Stimulated activated CD8-positive, alpha-beta memory T cell treated with anti-CD3 and anti-CD28 coated beads, Interleukin-12 subunit alpha, Interleukin-12 subunit beta, amount 100 ng/mL, for 1 hour (primary cell): ENCODE results near the gene PHACTR1.

Experiments
- DNase-seq: peaks from one replicate; pipeline ENCODE4 v3.0.0-alpha.2; 2020; ENCODE audit warnings: low read depth

Gene PHACTR1

DNA sequence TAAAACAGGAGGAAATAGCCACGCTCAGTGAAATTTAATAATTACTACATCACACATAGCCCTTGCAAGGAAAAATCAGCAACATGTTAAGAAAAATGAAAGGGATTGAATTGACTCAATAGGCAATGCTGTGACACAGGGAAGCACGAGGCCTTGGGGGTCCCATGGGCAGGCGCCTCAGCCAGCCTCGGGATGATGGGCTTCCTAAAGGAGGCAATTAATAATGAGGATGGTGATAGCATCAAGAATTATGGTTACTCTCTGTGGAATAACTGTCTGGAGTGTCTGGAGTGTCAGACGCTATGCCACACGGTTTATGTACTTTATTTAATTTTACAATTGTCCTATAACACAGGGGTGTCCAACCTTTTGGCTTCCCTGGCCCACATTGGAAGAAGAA, 481.6 kb downstream of the PHACTR1 start:
- no peak for DNase-seq

DNA sequence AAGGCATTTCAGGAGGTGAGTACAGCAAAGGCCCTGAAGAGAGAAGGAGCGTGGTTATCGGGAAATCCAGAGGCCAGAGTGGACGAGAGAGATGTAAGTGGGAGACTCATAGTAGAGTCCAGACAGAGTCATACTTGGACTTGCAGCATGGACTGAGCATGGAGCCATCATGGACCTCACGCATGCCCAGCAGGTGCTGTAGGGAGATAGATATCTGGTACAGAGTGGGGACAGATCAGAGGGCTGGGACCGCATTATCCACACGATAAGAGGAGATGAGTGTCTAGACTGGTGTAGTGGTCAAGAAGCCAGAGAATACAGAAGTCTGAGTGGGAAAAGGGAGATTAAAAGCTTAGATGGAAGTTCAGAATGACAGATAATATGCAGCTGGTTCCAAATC, 484.8 kb downstream of the PHACTR1 start:
- DNase-seq, result no peak

DNA sequence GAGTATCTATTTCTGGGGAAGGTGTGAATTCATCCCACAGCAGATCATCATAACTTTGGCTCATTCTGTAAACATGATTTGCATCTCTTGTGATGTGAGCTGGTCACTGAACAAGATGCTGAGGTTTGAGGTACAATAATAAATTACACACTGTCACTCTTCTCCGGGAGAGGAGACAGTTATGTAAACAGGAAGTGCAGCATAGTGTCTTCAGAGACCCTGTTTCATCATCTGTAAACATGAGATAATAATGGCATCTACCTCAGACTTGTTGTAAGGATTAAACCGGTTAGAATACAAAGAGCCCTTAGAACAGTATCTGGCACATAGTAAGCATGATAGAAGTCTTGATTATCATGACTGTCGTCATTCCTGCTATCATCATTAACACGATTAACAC, 486.6 kb downstream of the PHACTR1 start:
- no peak for DNase-seq

DNA sequence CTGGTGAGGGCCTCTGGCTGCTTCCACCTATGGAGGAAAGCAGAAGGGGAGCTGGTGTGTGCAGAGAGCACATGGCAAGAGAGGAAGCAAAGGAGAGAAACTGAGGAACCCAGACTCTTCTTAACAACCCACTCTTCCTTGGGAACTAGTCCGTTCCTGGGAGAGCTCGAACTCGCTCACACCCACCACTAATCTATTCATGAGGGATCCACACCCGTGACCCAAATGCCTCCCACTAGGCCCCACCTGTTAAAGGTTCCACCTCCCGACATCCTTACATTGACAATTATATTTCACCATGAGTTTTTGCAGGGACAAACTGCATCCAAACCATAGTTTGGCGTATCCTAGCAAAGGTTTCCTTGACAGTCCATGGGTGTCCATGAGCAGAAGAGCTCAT, 488.5 kb downstream of the PHACTR1 start:
- DNase-seq, result no peak

DNA sequence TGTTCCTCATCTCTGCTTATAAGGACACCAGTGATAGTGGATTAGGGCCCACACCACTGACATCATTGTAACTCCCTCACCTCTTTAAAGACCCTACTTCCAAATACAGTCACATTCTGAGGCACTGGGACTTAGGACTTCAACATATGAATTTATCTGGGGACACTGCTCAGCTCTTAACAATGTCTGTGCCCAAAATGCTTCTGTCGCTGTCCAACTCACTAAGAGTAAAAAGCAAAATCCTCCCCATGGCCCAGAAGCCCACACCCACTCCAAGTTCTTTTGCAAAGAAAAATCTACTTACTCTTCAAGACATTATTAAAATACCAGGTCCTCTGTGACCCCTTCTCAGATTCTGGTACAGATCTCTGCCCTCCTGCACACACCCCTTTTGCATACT, 495.5 kb downstream of the PHACTR1 start:
- DNase-seq, result no peak

DNA sequence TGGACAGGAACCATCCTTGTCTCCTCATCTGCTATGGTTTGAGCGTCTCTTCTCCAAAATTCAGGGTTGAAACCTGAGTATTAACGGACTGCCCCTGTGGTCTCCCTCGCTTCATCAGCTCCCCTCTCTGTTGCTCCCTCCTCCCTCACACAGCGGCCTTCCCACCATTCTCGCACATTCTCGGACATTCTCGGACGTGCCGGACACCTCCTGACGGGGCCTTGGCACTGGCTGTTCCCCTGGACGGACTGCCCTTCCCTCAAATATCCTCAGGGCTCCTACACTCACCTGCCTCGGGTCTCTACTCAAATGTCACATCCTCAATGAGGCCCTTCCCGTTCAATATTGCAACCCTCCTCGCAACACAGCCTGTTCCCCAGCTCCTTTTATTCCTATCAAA, 496.0 kb downstream of the PHACTR1 start:
- DNase-seq, result no peak

DNA sequence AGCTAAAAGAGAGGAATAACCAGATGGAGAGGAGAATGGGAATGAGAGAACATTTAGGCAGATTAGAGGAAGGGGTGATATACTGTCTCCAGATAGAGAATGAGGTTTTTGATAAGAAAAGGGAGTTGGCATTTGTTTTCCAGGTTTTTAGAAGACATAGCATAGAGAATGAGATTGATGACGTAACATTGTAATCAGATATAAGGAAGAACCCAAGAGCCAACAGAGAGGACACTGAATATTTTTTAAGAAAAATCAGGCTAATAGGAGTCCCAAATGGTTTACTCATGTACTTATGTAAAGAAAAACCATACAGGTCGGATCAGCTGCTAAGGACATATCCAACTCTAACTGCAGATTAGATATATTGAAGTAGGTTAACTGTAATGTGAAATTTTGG, 498.8 kb downstream of the PHACTR1 start:
- no peak for DNase-seq

DNA sequence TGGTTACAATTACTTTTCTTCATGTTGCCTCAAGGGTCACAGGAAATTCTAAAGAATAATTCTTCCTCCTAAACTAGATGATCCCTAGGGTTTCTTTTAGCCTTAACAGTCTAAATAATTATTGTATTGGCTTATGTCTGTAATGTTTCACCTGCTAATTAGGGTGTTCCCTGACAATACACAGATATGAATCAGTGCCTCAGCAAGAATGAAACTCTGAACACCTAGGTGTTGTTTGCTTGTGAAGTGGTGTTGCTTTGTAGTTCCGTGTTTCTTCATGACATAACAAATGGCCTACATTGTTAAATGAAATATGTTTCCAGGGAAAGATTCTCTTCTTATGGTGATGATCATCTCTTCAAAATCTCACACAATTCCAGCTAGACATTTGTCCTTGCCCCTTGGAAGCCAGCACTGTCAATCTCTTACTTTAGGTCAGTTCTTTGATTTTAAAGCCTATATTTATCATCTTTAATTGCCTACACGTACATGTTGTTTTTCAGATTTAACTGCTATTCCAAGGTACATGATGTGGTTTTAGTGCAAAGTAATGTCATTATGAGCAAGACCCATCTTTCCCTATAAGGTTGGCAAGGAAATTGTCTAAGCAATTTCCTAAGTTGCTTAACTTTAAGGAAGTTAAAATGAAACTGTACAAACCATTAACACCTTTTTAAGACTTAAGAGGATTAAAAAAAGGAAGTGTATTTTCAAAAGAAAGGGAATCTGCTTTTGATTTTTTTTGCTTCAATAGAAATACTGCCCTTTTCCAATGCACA, 499.9 kb downstream of the PHACTR1 start:
- no peak for DNase-seq

DNA sequence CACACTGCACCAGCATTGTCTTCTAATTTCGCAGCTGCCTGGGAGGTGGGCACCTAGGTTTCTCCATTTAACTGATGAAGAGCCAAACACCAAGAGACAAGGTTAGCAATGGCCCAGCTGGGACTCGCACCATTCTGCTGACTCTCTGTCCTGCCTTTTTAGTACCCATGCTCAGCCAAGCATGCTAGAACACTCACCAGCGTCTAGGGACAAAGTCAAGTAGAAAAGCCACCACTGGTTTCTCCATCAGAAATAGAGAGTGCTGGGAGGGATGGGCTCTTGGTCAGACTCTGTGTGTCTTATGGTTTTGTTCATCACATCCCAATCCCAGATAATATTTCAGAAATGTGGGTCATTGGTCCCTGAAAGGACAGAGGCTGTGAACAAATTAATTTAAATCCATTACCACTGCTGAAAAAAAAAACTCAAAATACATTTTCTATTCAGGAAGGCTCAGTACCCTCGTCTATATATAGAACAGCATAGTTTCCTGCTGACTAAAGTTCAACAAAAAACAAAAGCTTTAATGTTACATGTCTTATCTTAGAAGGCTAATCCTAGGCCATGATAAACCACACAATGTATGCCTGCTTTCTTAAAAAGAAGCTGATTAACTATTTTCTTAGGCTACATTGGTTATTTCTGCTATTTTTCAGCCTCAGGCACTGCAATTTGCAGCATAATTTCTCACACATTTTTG, 500.8 kb downstream of the PHACTR1 start:
- DNase-seq, result no peak

DNA sequence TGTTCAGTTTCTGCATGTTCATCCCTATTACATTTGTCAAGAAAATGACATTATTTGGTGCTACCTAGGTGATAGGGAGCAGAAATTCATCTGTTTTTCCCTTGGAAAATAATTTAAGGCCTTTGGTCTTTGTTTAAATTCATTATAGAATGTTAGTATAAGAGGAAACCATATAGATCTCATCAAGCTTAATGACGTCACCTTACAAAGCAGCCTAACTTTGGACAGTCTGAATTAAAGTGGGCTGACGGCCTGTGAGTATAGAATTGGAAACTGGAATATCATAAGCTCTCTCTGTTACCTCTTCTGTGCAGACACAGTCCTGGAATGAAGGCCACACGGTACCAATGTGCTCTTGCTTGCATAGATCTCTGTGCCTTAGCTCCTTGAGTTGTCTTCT, 503.7 kb downstream of the PHACTR1 start:
- DNase-seq, result no peak

DNA sequence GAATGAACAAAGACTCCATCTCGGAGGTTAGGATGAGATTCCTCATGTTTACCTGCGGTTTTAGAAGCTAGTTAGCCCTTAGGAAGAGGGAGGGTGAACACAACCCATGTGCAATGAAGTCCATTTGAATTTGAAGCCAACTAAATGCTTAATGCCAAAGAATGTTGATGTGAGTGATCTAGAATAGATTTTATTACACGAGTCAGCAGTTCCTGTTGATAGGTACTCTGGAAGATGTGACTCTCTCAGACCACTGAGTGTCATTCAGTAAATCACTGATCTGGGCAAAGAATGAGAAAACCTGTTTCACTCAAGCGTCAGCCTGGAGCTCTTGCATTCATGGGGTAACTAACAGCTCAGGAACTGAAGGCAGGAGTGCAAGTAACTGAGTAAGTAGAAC, 505.5 kb downstream of the PHACTR1 start:
- no peak for DNase-seq

DNA sequence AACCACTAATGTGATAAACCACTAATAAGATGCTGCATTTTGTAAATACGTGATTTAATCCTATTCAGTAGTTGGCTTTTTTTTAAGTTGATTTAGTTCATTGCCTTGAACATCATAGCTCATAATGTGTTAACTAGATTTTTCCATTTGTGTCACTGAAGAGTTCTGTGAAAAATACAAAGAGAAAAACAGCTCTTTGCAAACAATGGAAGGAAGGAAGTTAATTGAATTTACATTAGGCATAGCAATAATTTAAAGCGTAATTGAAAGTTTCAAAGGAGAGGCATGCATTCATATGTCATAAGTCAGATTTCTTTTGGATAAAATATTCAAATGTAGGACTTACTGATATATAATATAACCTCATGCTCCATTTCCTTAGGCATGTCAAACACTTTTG, 509.5 kb downstream of the PHACTR1 start:
- DNase-seq, result no peak

DNA sequence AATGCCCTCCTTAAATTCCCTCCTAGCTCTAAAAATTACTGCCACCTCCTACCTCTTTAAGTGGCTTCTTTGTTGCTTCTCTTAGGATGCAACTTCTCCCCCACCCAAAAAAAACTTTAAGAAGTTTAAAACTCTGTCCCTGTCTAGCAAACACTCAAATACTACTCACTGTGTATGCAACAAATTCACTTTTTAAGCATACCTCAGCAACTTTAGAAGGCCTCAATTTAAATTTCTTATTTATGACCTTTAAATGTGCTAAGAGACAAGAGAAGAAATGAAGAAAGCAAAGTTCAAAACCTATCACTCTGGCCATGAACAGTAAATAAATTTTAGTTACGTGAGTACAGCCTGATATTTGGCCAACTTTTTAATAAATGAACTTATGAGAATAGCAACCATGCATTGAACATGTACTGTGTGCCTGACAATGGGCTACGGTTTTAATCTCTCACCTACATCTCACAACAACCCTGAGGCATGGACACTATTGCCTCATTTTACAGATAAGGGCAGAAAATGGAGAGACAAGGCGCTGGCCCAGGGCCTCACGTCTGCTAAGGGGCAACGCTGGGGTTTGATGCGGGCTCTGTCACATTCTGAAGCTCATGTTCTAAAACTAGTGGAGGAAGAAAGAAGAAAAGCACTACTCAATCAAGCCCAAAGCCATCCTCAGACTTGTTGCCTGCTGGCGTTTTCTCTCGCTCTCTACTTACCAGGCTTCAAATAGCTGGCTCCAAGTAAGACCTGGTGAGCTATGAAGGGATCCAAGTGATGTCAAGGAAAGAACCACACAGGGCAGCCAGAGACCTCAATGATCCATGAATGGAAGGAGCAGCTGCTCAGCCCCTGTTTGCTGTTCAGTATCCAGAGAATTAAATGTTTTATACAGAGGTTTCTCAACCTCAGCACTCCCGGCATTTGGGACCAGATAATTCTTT, 512.0 kb downstream of the PHACTR1 start:
- DNase-seq, result no peak

DNA sequence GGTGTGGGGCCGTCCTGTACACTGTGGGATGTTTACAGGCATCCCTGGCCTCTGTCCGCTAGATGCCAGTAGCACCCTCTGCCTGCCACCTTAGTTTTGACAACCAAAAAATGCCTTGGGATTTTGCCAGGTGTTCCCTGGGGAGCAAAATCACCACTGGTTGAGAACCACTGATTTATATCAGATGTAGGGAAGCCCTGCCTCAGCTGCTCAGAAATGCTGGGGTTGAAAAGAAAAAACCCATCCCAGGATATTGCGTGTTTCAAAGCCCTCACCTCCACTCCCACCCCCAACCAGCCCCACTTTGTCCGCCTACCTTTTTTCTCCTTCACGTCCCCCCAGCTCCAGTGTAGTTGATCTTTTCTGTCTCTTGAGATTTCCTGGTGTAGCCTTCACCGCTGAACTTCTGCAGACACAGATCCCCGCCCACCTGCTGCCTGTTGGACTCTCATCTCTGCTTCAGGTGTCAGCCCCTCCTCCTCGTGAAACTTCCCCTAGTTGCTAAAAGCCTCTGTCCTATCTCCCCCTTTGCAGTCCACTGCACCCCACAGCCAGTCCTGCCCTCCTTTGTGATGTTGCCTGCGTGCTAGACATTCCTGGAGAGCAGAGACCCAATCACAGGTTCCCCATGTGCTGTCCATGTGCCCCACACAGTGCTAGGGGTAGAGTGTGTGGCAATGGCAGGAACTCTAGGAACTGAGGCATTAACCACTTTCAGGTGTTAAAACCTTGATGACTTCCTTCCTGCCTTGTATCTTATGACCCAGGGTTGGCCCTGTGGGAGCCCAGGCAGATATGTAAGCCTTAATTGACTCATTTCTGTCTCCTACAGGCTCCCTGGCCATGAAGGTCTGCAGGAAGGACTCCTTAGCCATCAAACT, 512.9 kb downstream of the PHACTR1 start:
- DNase-seq, result no peak

DNA sequence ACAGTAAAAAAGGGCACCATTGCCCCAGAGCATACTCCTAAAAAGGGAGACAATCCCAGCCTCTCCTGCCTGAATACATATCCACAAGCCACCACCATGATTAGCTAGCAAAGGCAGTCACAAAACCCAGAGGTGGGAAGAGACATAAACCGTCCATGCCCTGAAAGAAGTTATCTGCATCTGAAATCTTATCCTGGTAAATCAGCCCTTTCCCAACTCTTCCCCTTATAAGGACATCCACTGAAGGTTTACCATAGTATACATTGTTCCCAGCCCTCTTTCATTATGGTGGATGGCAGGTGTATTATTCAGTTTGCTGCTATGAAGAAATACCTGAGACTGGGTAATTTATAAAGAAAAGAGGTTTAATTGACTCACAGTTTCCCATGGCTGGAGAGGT, 516.5 kb downstream of the PHACTR1 start:
- no peak for DNase-seq

DNA sequence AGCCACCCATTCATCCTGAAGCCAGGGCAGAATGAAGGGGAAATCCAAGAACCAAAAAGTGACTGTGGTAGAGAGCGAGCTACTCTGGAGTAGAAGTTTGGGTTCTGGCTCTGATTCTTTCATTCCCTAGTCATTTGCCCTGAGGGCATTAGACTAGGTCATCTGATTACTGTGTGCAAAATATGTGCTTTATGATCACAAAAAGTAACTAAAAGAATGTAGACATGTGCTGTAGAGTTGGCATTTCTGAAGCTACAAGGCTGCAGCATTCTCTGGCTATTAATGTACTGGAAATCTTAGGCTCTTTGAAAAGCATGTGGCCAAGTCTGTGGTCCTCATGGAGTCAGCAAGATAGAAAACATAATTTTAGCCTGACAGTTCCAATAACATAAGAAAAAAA, 517.6 kb downstream of the PHACTR1 start:
- no peak for DNase-seq

DNA sequence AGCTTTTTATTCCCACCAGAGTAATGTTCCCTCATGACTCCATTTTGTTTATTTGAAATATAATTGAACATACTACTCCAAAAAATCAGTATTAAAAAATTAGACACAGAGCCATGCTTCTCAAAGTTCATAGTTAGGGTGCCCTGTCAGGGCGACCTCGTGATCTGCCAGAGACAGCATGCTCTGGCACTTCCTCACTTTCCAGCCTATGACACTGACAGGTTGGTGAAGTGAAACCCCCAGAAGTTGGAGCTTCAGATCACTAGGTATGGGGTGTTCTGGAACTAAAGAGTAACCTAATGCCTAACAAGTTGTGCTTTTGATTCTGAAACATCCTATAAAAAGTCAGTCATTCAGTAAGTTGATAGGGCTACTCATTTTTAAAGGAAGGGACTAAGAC, 518.8 kb downstream of the PHACTR1 start:
- no peak for DNase-seq

DNA sequence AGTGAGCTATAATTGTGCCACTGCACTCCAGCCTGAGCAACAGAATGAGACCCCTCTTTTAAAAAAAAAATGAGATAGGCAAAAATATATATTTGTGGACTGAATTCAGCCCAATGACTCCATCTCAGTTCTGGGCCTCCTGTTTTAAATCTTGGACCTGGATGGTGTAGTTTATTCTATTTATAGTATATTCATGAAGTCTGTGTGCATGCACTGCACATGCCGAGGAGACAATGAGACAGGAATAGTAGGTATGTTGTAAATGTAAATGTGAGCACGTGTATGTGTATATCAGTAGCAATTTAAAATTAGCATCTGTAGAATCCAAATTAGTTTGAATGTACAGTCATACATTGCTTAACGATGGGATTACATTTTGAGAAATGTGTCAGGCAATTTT, 520.8 kb downstream of the PHACTR1 start:
- DNase-seq, result no peak

DNA sequence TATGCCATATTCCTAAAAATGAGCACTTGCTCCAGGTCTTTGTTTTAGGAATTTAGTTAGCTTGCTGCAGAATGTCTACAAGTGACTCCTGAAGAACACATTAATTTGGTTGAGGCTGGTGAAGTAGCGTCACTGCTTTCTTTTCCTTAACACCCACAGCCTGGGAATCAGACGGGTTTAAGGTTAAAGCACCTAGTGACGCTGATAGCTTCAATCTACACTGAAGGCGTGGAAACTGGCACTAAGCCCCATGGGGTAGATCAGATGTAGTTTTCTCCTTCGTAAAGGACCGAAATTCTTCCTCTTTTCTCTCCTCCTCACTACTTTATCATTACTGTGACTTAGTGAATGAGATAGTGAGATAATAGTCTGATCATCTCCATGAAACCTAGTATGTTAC, 521.5 kb downstream of the PHACTR1 start:
- DNase-seq, result no peak

DNA sequence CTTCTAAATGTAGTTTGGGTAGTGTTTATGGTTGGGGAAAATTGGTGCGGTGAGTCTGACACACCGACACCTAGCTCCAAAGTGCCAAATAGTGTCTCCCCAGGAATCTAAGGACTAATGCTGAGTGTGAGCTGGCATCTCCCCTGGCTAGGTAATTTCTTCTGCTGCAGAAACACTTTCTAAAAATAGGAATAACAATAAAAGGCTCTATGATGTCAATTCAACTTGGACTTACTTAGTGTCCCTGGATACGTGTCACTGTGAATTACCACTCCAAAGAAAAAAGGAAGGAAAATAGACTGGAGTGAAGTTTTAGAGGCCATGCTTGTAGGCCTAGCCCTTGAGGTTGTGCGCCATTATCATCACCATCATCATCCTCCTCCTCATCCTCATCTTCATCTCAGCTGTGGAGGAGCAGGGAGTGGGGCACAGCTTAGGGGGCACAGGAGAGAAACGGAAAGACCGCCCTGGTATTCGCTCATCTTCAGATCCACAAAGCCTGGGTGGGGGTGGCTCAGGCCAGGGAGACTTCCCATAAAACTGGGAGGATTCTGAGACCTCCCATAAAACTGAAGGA, 522.2 kb downstream of the PHACTR1 start:
- DNase-seq, result no peak
